Suprapubic skin (tissue), 4 donors: ENCODE data around the gene NDFIP1. TPM values are rescaled to one million over a fixed set of nuclear protein-coding genes. Genes with fewer than 3 reads are reported as not detected.

Experiments used
- DNase-seq, 2 donors: peaks; one replicate each; pipeline ENCODE4 v3.0.0-alpha.2; 2019; ENCODE audit warnings: low spot score in 2 of 2
- H3K27ac ChIP-seq: fragments of 200-600 bp; sonication (generic); one replicate; pipeline ENCODE4 v1.5.1; 2019
- H3K27me3 ChIP-seq: fragments of 200-600 bp; sonication (generic); one replicate; pipeline ENCODE4 v1.5.1; 2019
- H3K36me3 ChIP-seq: fragments of 200-600 bp; sonication (generic); one replicate; pipeline ENCODE4 v1.5.1; 2019
- H3K4me1 ChIP-seq: fragments of 200-600 bp; sonication (generic); one replicate; pipeline ENCODE4 v1.5.1; 2019
- H3K4me3 ChIP-seq: fragments of 200-600 bp; sonication (generic); one replicate; pipeline ENCODE4 v1.5.1; 2019; ENCODE audit warnings: mild to moderate bottlenecking
- H3K9me3 ChIP-seq: fragments of 200-600 bp; sonication (generic); one replicate; pipeline ENCODE4 v1.5.1; 2019
- EP300 ChIP-seq: sonication (generic); formaldehyde crosslinking; IDR thresholded peaks from one replicate; pipeline ENCODE4 v1.6.1; 2017; ENCODE audit warnings: antibody characterized with exemption
- POLR2A ChIP-seq, 2 donors: fragments of 450-650 bp; IDR thresholded peaks; one replicate each; pipeline ENCODE4 v1.6.1; 2017; ENCODE audit warnings: antibody characterized with exemption in 2 of 2, mild to moderate bottlenecking in 2 of 2, moderate library complexity in 2 of 2
- POLR2AphosphoS5 ChIP-seq, 3 donors: sonication (generic); formaldehyde crosslinking; IDR thresholded peaks; one replicate each; pipeline ENCODE4 v1.6.1; 2017; ENCODE audit warnings: antibody characterized with exemption in 3 of 3
- WGBS: methylation state at CpG from one replicate; pipeline ENCODE4 v1.1.5; 2018; 5-methylcytosine and 5-hydroxymethylcytosine counted together
- total RNA-seq, 4 donors: library from RNA; depleted of rRNA; stranded (reverse); fragments of >200 nt; gene quantifications; one replicate each; pipeline ENCODE4 v1.1.0, GENCODE V29; 2016
- TF ChIP-seq, protein P1 (sequence below), 2 donors: fragments of 200-600 bp in 1 of 2; fragments of 450-650 bp in 1 of 2; sonication (generic) in 1 of 2; IDR thresholded peaks; one replicate each; pipeline ENCODE4 v1.5.1; 2016 to 2019; ENCODE audit warnings: antibody characterized with exemption in 2 of 2, mild to moderate bottlenecking in 1 of 2, moderate library complexity in 1 of 2

NDFIP1 gene
- total RNA-seq, 4 donors from 2014 or later, result 57.8 to 116 (median 75.7) TPM

GRCh38 chr5:142131394-142131793, 22.8 kb downstream of the NDFIP1 start:
- H3K36me3 ChIP-seq, result peaks cover 37% of the 10 kb centered on the region
- TF ChIP-seq EP300 (no peak), POLR2A (IDR thresholded peaks at IDR 0.05) (no peak), POLR2AphosphoS5 (IDR thresholded peaks at IDR 0.05) (no peak)
- TF ChIP-seq, protein P1, sequence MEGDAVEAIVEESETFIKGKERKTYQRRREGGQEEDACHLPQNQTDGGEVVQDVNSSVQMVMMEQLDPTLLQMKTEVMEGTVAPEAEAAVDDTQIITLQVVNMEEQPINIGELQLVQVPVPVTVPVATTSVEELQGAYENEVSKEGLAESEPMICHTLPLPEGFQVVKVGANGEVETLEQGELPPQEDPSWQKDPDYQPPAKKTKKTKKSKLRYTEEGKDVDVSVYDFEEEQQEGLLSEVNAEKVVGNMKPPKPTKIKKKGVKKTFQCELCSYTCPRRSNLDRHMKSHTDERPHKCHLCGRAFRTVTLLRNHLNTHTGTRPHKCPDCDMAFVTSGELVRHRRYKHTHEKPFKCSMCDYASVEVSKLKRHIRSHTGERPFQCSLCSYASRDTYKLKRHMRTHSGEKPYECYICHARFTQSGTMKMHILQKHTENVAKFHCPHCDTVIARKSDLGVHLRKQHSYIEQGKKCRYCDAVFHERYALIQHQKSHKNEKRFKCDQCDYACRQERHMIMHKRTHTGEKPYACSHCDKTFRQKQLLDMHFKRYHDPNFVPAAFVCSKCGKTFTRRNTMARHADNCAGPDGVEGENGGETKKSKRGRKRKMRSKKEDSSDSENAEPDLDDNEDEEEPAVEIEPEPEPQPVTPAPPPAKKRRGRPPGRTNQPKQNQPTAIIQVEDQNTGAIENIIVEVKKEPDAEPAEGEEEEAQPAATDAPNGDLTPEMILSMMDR (IDR thresholded peaks at IDR 0.05), result no peak
- no peak overlapping the region for H3K4me3 ChIP-seq
- 96% methylated on average over 3 of the region's 3 CpGs for WGBS
- H3K27ac ChIP-seq, result no peak overlapping the region
- peaks cover 16% of the 10 kb centered on the region for H3K4me1 ChIP-seq
- no peaks in the 10 kb centered on the region for H3K9me3 ChIP-seq
- no peak for DNase-seq
- H3K27me3 ChIP-seq, result no peaks in the 10 kb centered on the region

- TF ChIP-seq EP300 (no peak), POLR2AphosphoS5 (IDR thresholded peaks at IDR 0.05) (no peak), POLR2A (IDR thresholded peaks at IDR 0.05) (no peak)
- TF ChIP-seq, protein P1 (IDR thresholded peaks at IDR 0.05), result no peak
- H3K36me3 ChIP-seq, result peaks cover 45% of the 10 kb centered on the region
- 93% methylated on average over 3 of the region's 3 CpGs for whole genome bisulfite sequencing
- no peak overlapping the region for H3K4me3 ChIP-seq
- H3K9me3 ChIP-seq, result no peaks in the 10 kb centered on the region
- no peak overlapping the region for H3K27ac ChIP-seq
- H3K4me1 ChIP-seq, result peaks cover 12% of the 10 kb centered on the region
- H3K27me3 ChIP-seq, result no peaks in the 10 kb centered on the region
- no peak for DNase-seq
Observed at GRCh38 chr5:142132916-142133315, 24.3 kb downstream of the NDFIP1 start.

- TF ChIP-seq POLR2A (IDR thresholded peaks at IDR 0.05), result no peak
- TF ChIP-seq EP300, result no peak
- TF ChIP-seq, protein P1 (IDR thresholded peaks at IDR 0.05), result no peak
- no peak for TF ChIP-seq POLR2AphosphoS5 (IDR thresholded peaks at IDR 0.05)
- DNase-seq, result no peak
Observed at GRCh38 chr5:142133330-142134206, 25.0 kb downstream of the NDFIP1 start.

DNA sequence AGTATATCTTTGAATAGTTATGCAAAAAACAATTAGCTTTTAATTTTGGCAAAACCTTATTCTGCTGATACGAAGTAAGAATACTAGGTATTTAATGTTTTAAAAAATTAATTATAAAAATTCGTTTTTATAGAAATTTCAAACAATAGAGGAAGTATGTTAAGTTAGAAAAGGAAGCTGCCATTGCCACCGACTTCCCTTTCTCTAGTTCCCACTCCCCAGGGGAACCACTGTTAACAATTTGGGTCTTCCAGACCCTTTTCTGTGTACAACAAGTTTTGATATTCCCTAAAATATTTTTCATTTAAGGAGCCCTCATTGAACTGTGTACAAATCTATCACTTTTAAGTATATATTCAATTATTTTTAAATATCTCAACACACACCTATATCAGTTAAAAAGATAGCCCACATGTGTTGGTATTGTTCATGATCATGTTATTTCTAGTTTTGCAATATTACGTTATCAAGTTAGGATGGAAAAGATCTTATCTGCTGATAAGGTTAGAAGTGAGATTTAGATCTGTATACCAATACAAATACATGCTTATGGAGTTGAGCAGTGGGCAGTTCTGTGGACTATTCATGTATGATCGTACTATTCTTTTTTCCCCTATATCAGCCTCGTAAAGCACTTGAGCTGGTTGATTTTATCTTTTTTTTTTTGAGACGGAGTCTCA, 25.9 kb downstream of the NDFIP1 start:
- peaks cover 54% of the 10 kb centered on the region for H3K36me3 ChIP-seq
- no peak overlapping the region for H3K4me3 ChIP-seq
- no peaks in the 10 kb centered on the region for H3K4me1 ChIP-seq
- no peak overlapping the region for H3K27ac ChIP-seq
- WGBS, result 77% methylated on average over 7 of the region's 7 CpGs
- DNase-seq, result no peak
- no peaks in the 10 kb centered on the region for H3K27me3 ChIP-seq
- no peaks in the 10 kb centered on the region for H3K9me3 ChIP-seq
- TF ChIP-seq EP300 (no peak), POLR2AphosphoS5 (IDR thresholded peaks at IDR 0.05) (no peak), POLR2A (IDR thresholded peaks at IDR 0.05) (no peak)
- TF ChIP-seq, protein P1 (IDR thresholded peaks at IDR 0.05), result no peak

More at GRCh38 chr5:142133330-142134206, 25.0 kb downstream of the NDFIP1 start:
- Histone ChIP-seq H3K36me3 (peaks cover 46% of the 10 kb centered on the region), H3K9me3 (no peaks in the 10 kb centered on the region), H3K27ac (no peak overlapping the region), H3K4me3 (no peak overlapping the region), H3K4me1 (peaks cover 6% of the 10 kb centered on the region), H3K27me3 (no peaks in the 10 kb centered on the region)
- 86% methylated on average over 3 of the region's 3 CpGs for WGBS

GRCh38 chr5:142141463-142141862, 32.9 kb downstream of the NDFIP1 start:
- Histone ChIP-seq H3K27ac (no peak overlapping the region), H3K9me3 (no peaks in the 10 kb centered on the region), H3K4me3 (no peak overlapping the region), H3K4me1 (no peaks in the 10 kb centered on the region), H3K27me3 (no peaks in the 10 kb centered on the region), H3K36me3 (peaks cover 73% of the 10 kb centered on the region)
- no peak for DNase-seq
- no peak for TF ChIP-seq POLR2A (IDR thresholded peaks at IDR 0.05)
- no peak for TF ChIP-seq EP300
